AG09319 (cell line): ENCODE measurements around the gene TPSAB1.

Source experiments
- DNase-seq: peaks from one replicate; pipeline ENCODE4 v3.0.0-alpha.2; 2010; ENCODE audit warnings: low read depth; ENCODE audit errors: extremely low read depth
- CTCF ChIP-seq: IDR thresholded peaks from 2 replicates; pipeline ENCODE4 v1.5.1; 2011; ENCODE audit warnings: low read depth, mild to moderate bottlenecking, inconsistent platforms, low read length, moderate library complexity

TPSAB1 gene

GRCh38 chr16:1287982-1288670 is 47.6 kb downstream of the TPSAB1 start:
- TF ChIP-seq CTCF, result no peak
- DNase-seq, result no peak

GRCh38 chr16:1288813-1289476 is 48.4 kb downstream of the TPSAB1 start:
- TF ChIP-seq CTCF, result no peak
- DNase-seq, result no peak

DNA sequence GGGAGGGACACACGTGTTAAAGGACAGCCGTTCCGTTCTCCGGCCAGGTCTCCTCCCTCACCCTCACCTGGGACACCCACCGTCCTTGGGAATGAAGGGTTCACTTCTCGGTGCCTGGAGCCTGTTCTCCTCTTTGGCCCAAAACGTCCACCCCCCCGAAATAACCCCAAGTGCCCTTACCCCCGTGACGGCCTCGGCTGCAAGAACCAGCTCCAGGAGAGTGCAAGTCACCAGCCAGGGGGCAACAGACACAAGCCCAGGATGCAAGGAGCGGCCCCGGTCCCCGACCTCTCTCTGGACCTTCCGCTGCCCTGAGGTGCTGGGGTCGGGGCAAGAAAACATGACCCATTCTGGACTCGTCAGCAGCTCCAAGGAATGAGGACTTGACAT is 49.0 kb downstream of the TPSAB1 start:
- no peak for DNase-seq
- TF ChIP-seq CTCF, result no peak

DNA sequence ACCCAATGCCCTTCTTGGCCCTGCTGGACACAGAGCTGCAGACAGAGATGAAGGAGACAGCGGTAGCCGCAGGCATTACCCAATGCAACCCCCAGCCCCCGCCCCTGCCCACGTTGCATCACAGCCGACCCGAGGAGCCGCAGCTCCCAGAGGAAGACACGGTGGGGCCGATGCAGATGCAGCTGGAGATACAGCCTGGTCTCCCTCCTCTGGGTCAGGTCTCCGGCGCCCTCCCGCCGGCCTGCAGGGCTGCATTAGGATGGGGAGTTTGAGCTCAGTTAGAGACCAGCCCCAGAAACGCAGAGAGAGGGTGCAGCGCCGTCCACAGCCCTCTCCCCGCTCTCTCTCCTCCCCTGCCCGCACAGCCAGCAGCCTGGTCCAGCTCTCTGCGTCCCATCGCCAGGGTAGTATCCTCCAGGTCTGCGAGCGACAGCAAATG is 49.6 kb downstream of the TPSAB1 start:
- no peak for DNase-seq
- no peak for TF ChIP-seq CTCF

DNA sequence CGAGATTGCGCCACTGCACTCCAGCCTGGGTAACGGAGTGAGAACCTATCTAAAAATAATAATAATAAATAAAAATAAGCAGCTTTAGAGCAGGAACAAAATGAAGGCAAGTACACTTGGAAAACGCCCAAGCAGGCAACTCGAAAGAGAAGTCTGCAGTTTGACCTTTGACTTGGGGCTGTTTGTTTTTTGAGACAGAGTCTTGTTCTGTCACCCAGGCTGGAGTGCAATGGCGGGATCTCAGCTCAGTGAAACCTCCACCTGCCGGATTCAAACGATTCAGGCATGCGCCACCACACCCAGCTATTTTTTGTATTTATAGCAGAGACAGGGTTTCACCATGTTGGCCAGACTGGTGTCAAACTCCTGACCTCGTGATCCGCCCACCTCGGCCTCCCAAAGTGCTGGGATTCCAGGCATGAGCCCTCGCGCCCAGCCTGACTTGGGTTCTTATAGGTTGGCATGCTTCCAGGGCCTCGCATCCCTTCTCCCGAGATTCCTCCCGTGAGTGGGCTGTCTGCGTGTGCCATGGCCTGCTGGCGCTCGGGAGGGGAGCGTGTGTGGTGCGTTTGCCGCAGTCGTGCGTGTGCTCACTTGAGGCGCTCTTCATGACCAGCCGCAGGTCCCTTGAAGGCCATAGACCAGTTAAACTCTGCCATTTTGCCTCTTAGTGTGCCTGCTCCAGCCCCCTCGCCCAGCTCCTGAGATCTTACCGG is 50.5 kb downstream of the TPSAB1 start:
- no peak for DNase-seq
- TF ChIP-seq CTCF, result no peak

- no peak for TF ChIP-seq CTCF
- DNase-seq, result no peak
Observed at GRCh38 chr16:1291576-1291974, 51.1 kb downstream of the TPSAB1 start.
